Stimulated activated CD4-positive, alpha-beta T cell treated with anti-CD3 and anti-CD28 coated beads, Interleukin-4, amount 100 ng/mL, for 24 hours (primary cell): ENCODE results near the gene ADCY10.
"Not testable (repeated sequence)": the region's sequence is repeated elsewhere in the genome, so short reads cannot be mapped to it uniquely, and the experiment has no call there.

Experiments
- DNase-seq: peaks from one replicate; pipeline ENCODE4 v3.0.0-alpha.2; 2020

The ADCY10 gene

DNA sequence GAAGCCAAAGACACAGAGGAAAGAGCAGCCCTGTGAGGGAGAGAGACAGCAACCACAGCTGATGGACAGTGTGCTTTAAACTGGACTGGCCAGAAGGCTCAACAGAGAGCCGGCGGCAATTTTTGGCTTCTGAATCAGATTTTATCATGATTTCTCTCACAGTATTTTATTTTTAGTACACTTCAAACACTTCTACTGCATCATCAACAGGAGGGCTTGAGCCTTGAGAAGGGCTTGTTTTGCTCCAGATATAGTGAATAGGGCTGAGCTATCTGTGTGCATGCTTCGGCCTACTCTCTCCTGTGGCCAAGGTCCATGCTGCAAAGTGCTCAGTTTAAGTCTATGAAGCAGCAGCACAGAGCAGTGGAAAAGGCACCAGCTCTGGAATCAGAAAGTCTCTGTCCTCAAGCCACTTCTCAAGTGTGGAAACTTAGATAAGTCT is 33.3 kb downstream of the ADCY10 start:
- no peak for DNase-seq

DNA sequence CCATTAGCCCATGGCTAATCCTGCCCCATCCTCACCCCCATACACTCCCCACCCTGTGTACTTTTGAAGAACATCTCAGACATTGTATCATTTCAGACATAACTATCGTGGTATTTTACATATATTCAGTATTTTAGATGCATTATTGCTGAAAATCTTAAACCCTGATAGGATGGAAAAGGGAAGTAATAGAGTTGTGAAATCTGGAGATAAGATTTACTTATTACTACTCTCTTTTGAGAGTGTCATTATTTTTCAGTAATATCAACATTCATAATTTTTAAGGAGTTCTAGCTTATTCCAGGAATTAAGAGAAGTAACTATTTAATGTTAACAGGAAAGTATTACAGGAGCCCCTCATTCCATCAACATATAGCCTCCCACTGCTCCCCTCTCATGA is 34.4 kb downstream of the ADCY10 start:
- no peak for DNase-seq

DNA sequence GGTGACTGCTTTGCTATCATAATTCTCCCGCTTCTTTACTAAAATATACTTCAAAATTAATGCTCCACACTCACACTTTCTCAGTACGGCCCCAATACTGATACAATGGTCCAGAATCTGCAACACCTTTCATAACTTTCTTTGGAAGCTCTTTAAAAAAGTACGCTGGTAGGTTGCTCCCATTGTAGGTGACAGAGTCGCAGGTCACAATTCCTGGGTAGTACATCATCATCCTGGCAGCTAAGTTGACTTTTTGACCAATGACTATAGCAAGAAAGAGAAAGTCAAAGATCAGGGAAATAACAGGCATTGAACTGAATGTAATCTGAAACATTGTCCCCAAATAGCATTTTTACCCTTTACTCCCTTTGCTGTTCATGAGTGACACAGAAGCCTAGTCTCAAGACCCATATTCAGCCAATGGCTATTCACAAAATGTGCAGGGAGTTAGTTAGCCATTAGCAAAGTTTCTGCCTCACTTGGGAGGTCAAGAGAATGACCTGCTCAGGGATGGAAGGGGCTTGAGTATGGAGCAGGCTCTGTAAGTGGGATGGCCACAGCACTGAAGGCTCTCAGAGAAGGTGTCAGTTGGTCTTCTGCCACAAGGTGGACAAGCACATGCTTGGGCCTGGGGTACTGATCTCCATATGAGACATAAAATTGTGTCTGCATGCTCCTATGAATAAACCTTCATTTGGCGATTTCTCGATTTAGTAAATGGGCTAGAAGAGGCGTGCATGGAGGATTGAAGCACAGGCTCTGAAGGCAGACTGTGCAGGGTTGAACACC is 35.4 kb downstream of the ADCY10 start:
- no peak for DNase-seq

GRCh38 chr1:167876597-167877175 is 37.2 kb downstream of the ADCY10 start:
- DNase-seq = no peak

GRCh38 chr1:167871331-167871730 is 42.6 kb downstream of the ADCY10 start:
- DNase-seq = no peak

DNA sequence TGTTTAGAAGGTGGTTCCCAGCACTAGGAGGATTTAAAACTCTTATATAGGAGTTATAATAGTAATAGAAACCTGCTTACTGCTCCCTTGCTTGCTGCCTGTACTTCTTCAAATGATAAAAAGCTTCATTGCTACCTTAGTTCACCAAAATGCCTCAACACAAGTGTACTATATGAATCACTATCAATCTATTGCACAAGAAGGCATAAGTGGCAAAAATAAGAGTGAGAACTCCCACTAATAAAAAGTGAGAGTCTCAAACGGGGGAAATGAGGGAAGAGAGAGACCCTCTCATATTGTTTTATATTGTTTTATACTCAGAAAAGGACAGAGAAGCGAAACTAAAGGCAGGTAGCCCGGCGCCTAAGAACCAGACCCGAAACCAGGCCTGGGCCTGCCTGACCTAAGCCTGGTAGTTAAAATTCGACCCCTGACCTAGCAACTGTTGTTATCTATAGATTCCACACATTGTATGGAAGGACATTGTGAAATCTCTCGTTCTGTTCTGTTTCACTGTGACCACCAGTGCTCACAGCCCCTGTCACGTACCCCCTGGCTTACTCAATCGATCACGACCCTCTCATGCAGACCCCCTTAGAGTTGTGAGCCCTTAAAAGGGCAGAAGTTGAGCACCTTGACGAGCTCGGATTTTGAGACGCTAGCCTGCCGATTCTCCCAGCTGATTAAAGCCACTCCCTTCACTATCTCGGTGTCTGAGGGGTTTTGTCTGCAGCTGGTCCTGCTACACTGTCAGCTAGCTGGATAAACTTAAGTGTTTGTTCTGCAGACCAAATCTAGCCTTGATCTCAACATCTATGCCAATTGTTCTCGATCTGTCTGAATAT is 44.6 kb downstream of the ADCY10 start:
- not testable (repeated sequence) for DNase-seq

GRCh38 chr1:167866739-167867414 is 47.1 kb downstream of the ADCY10 start:
- not testable (repeated sequence) for DNase-seq

DNA sequence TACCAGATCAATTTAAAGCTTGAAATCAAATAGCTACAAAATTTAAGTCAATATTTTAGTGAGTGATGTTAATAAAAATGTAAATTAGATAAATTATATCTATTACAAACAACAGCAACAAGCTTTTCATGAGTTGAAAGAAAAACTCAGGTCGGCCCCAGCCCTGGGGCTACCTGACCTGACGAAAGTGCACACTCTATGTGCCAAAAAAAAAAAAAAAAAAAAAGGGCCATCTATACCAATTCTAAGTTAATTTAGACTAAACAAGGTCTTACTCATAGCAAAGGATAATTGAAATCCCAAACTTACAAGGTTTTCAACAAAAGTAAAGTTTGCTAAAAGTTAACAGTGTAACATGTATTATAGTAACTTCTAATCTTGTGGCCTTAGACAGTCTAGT is 47.6 kb downstream of the ADCY10 start:
- DNase-seq = not testable (repeated sequence)

GRCh38 chr1:167865804-167866308 is 48.1 kb downstream of the ADCY10 start:
- not testable (repeated sequence) for DNase-seq

GRCh38 chr1:167865193-167865592 is 48.7 kb downstream of the ADCY10 start:
- DNase-seq = not testable (repeated sequence)

- no peak for DNase-seq
Observed at GRCh38 chr1:167864392-167865032, 49.4 kb downstream of the ADCY10 start.

- DNase-seq = no peak
Observed at GRCh38 chr1:167863921-167864279, 50.0 kb downstream of the ADCY10 start.

DNA sequence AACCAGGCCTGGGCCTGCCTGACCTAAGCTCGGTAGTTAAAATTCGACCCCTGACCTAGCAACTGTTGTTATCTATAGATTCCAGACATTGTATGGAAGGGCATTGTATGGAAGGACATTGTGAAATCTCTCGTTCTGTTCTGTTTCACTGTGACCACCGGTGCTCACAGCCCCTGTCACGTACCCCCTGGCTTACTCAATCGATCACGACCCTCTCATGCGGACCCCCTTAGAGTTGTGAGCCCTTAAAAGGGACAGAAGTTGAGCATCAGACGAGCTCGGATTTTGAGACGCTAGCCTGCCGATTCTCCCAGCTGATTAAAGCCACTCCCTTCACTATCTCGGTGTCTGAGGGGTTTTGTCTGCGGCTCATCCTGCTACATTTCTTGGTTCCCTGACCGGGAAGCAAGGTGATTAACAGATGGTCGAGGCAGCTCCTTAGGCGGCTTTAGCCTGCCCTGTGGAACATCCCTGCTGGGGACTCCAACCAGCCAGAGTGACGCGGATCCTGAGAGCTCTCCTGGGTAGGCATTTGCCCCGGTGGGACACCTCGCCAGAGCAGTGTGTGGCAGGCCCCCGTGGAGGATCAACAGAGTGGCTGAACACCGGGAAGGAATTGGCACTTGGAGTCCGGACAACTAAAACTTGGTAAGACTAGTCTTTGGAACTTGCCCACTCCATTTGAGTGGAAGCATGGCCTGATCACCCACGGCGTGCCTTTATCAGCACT is 50.6 kb downstream of the ADCY10 start:
- not testable (repeated sequence) for DNase-seq

DNA sequence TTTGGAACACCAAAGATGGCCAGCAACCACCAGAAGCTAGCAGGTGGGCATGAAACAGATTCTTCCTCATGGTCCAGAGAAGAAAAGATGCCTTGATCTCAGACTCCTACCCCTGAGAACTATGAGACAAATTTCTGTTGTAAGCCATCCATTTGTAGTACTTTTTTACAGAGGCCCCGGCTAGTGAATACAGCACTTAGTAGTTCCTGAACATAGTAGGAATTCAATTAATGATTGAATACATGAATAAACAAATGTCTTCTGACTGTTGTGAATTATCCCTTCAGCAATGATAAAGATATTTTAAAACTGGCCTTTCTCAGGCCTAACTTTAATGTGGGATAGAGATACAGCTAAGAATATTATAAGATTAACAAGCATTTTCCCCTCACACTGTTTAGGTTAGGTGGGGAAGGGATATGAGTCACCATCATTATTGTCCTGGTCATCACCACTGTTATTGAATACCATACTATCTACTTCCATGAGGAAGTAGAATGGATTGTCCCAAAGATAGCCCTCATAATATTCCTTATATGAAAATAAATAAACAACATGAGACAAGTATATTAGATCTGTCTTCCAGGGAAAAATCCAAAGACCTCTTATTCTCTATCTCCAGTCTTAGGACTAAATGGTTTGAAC is 51.4 kb downstream of the ADCY10 start:
- DNase-seq = no peak

GRCh38 chr1:167861664-167862381 is 52.1 kb downstream of the ADCY10 start:
- DNase-seq = no peak

DNA sequence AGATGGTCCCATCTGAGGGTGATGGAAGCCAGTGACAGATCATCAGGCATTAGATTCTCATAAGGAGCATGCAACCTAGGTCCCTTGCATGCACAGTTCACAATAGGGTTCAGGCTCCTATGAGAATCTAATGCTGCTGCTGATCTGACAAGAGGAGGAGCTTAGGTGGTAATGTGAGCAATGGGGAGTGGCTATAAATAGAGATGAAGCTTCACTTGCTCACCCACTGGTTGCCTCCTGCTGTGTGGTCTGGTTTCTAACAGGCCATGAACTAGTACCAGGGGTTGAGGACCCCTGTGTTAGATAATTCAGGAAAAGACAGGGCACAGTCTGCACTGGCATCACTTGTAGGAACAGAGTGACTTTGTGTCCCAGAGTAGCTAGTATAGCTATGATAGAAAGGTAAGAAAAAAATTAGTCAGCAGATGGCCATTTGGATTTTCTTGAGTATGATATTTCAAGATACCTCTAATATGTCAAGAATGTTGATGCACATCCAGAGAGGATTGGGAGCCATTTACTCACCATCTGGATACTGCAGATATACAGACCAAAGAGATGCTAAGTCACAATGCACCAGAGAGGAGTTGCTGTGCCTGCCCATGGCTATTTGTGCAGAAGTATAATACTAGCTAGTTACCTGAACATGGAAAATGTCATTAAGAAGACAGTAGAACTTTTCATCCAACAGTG is 53.6 kb downstream of the ADCY10 start:
- no peak for DNase-seq

GRCh38 chr1:167856711-167857418 is 57.1 kb downstream of the ADCY10 start:
- DNase-seq = no peak

GRCh38 chr1:167854184-167854583 is 59.8 kb downstream of the ADCY10 start:
- no peak for DNase-seq

- no peak for DNase-seq
Observed at GRCh38 chr1:167849666-167850065, 64.3 kb downstream of the ADCY10 start.
